ENCODE measurements around the gene FCN2. TPM values are rescaled to one million over a fixed set of nuclear protein-coding genes. Genes with fewer than 3 reads are reported as not detected.

FCN2 gene
- total and polyA plus RNA-seq, 2 of the 13 experiments (the other 11 are each of a cell fraction or from before 2014, with no cell fraction given), result not detected

DNA sequence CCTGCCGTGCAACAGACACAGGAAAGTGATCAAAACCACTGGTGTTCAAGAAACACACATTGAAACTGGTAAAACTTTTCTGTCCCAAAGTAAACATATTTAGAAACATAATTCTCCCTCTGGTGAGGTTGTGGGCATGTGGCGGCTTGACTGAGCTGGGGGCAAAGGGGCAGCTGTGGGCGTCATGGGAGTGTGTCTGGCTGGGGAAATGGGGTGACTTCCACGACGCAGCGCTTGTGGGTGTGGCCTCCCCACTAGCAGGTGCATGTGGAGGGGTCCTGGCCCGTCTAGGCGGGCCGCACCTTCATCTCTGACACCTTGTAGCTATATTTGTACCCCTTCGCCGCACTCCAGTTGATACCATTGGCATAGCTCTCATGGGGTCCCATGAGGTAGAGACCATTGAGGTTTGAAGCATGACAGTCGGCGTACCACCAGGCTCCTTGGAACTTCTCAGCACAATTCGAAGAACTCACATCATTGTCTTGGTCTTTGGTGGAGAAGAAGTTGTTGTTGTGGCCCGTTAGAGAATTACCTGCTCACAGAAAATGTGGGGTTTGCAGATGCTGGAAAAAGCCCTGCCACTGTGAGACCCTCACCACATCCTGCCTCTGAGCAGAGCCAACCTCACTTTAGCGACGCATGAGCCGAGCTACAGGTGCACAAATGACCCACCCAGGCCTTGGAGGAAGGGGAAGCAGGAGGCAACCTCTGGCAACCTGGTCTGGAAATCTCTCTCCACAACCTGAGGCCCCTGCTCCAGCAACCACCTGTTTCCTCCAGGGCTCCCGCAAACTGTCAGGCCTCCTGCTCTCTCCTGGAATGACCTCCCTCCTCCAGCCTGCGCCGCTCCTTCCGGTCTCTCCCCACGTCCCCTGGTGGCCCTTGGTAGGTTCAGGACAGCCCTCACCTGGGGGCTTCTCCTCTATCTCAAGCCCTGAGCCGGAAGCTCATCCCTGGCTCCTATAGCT lies 29.2 kb downstream of the FCN2 start (continued):
- no peak for TF ChIP-seq ZNF770 (CRISPR knock-in tag; IDR thresholded peaks at IDR 0.05)

DNA sequence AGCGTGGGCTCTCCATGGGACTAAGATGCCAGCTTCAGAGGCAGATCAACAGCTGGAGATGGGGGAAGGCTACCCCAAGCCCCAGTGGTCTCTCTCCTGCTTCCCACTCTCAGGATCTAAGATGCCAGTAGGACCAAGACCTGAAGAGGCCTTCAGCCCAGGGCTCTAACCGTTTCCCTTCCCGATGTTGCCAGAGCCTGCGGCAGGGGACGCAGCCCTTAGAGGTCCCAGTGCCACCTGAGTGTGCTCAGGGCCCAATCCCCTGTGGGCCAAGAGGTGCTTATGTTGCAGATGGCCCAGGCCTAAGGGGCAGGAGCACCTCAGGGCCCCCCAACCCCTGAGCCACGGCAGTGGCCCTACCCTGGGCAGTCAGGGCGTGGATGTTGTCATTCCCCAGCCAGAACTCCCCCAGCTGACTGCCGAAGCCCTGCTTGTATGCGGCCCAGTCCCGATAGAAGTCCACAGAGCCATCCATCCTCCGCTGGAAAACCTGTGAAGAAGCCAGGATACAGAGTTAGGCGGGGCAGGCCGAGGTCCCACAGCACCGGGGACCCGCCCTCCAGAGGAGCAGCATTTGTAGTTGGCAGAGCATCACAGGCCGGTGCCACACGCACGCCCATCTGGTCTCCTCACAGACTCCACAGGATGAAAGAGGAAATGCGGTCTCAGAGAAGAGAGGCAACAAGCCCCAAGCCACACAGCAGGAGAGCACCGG lies 31.7 kb downstream of the FCN2 start:
- Histone ChIP-seq H4K20me1 (ENCODE audit: insufficient read depth, low read length) (no peaks in the 10 kb centered on the region), H3K9ac (ENCODE audit: insufficient read depth, low read depth, low read length) (no peak overlapping the region), H3K79me2 (ENCODE audit: insufficient read depth, low read length) (no peaks in the 10 kb centered on the region), H3K4me3 (replicated peaks in 1 of 3; ENCODE audit: insufficient read depth in 1 of 3, low read depth in 2 of 3, low read length in 3 of 3) (no peak overlapping the region), H3K27me3 (ENCODE audit: control insufficient read depth in 1 of 2, insufficient read depth in 2 of 2, low read length in 2 of 2) (peaks cover 10 to 75% of the 10 kb centered on the region in 2 experiments; a peak in 4 of 5 replicates), H2AFZ (ENCODE audit: low read length) (no peak overlapping the region), H3K4me2 (ENCODE audit: low read depth, low read length) (no peak overlapping the region), H3K36me3 (replicated peaks in 1 of 2; ENCODE audit: control insufficient read depth in 1 of 2, insufficient read depth in 2 of 2, low read length in 2 of 2) (no peaks in the 10 kb centered on the region), H3K4me1 (ENCODE audit: insufficient read depth, low read length) (no peaks in the 10 kb centered on the region), H3K27ac (ENCODE audit: extremely low read length, insufficient read depth, low read length) (no peak overlapping the region), H3K9me3 (ENCODE audit: low read length) (no peaks in the 10 kb centered on the region)
- DNase-seq (ENCODE audit: low spot score), result no peak
- in situ Hi-C loops (cut with HindIII; ENCODE audit: extremely low pct_ligation_motif_present, low pct_unique_long_range_greater_than_20kb), result no loop called here
- POLR2A ChIA-PET, result no interaction called here
- WGBS (ENCODE audit: low lambda C conversion rate), result 50% methylated on average over 2 of the region's 20 CpGs
- intact Hi-C loops (cut with micrococcal nuclease; ENCODE audit: unreplicated experiment), result no loop called here
- BruUV-seq (replicated peaks), result no TSS peak
- FAIRE-seq, result no peak
- CTCF ChIA-PET (ENCODE audit: low intra/inter-chr PET ratio, low total read pairs), result no interaction called here
- ATAC-seq, result no peak
- TF ChIP-seq SOX6 (IDR thresholded peaks at IDR 0.05) (no peak), SOX6 (CRISPR knock-in tag; IDR thresholded peaks at IDR 0.05) (no peak), FIP1L1 (IDR thresholded peaks at IDR 0.05; ENCODE audit: borderline replicate concordance, insufficient read depth, low read depth, low read length) (no peak), ZNF234 (CRISPR knock-in tag; conservative IDR thresholded peaks at IDR 0.05) (no peak), GATAD1 (CRISPR knock-in tag; IDR thresholded peaks at IDR 0.05) (no peak), GTF2F1 (IDR thresholded peaks at IDR 0.05; ENCODE audit: low read length) (no peak), MEIS1 (CRISPR knock-in tag; IDR thresholded peaks at IDR 0.05; ENCODE audit: borderline replicate concordance) (no peak), ZFP90 (CRISPR knock-in tag; IDR thresholded peaks at IDR 0.05; ENCODE audit: borderline replicate concordance) (no peak), ZNF274 (CRISPR knock-in tag; IDR thresholded peaks at IDR 0.05) (no peak), ZBTB2 (CRISPR knock-in tag; IDR thresholded peaks at IDR 0.05; ENCODE audit: low read depth) (no peak), CSRNP1 (CRISPR knock-in tag; IDR thresholded peaks at IDR 0.05) (no peak), U2AF1 (optimal IDR thresholded peaks at IDR 0.05; ENCODE audit: low read depth, low read length) (no peak)
- TF ChIP-seq, protein P1, sequence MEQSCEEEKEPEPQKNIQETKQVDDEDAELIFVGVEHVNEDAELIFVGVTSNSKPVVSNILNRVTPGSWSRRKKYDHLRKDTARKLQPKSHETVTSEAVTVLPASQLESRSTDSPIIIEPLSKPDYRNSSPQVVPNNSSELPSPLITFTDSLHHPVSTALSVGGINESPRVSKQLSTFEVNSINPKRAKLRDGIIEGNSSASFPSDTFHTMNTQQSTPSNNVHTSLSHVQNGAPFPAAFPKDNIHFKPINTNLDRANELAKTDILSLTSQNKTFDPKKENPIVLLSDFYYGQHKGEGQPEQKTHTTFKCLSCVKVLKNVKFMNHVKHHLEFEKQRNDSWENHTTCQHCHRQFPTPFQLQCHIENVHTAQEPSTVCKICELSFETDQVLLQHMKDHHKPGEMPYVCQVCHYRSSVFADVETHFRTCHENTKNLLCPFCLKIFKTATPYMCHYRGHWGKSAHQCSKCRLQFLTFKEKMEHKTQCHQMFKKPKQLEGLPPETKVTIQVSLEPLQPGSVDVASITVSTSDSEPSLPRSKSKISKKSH (CRISPR knock-in tag; IDR thresholded peaks at IDR 0.05; ENCODE audit: borderline replicate concordance), result no peak

All from HepG2 (cell line).